ENCODE measurements around the gene ADAMTS9.

The ADAMTS9 gene

GRCh38 chr3:64687781-64688604 is at the start of gene ADAMTS9:
ADAMTS9 (minus strand) TSS chr3:64688000; CDS start chr3:64687657, 343 bp downstream.
- peak; percentile 23 for DNase-seq (ENCODE audit: low read depth)

- no peak for DNase-seq (ENCODE audit: low read depth)
Observed at GRCh38 chr3:64732576-64732975, 44.8 kb upstream of the ADAMTS9 start.

GRCh38 chr3:64730681-64731080 is 42.9 kb upstream of the ADAMTS9 start:
- DNase-seq (ENCODE audit: low read depth) = no peak

- no peak for DNase-seq (ENCODE audit: low read depth)
Observed at GRCh38 chr3:64728994-64729393, 41.2 kb upstream of the ADAMTS9 start.

GRCh38 chr3:64728428-64728827 is 40.6 kb upstream of the ADAMTS9 start:
- no peak for DNase-seq (ENCODE audit: low read depth)

GRCh38 chr3:64726414-64727090 is 38.8 kb upstream of the ADAMTS9 start:
- no peak for DNase-seq (ENCODE audit: low read depth)

- DNase-seq (ENCODE audit: low read depth) = no peak
Observed at GRCh38 chr3:64718976-64719375, 31.2 kb upstream of the ADAMTS9 start.

- DNase-seq (ENCODE audit: low read depth) = no peak
Observed at GRCh38 chr3:64717872-64718613, 30.2 kb upstream of the ADAMTS9 start.

GRCh38 chr3:64717411-64717810 is 29.6 kb upstream of the ADAMTS9 start:
- no peak for DNase-seq (ENCODE audit: low read depth)

GRCh38 chr3:64716110-64716710 is 28.4 kb upstream of the ADAMTS9 start:
- DNase-seq (ENCODE audit: low read depth) = no peak

- DNase-seq (ENCODE audit: low read depth) = no peak
Observed at GRCh38 chr3:64715211-64715982, 27.6 kb upstream of the ADAMTS9 start.

- DNase-seq (ENCODE audit: low read depth) = no peak
Observed at GRCh38 chr3:64708456-64708855, 20.7 kb upstream of the ADAMTS9 start.

- DNase-seq (ENCODE audit: low read depth) = no peak
Observed at GRCh38 chr3:64705946-64706345, 18.1 kb upstream of the ADAMTS9 start.

- DNase-seq (ENCODE audit: low read depth) = no peak
Observed at GRCh38 chr3:64696896-64697295, 9.1 kb upstream of the ADAMTS9 start.

GRCh38 chr3:64694114-64694513 is 6.3 kb upstream of the ADAMTS9 start:
- no peak for DNase-seq (ENCODE audit: low read depth)

GRCh38 chr3:64693031-64693430 is 5.2 kb upstream of the ADAMTS9 start:
- no peak for DNase-seq (ENCODE audit: low read depth)

- DNase-seq (ENCODE audit: low read depth) = peak; percentile 10
Observed at GRCh38 chr3:64691051-64691450, 3.3 kb upstream of the ADAMTS9 start.

- no peak for DNase-seq (ENCODE audit: low read depth)
Observed at GRCh38 chr3:64687086-64687780, 567 bp downstream of the ADAMTS9 start.

- peak; percentile 11 for DNase-seq (ENCODE audit: low read depth)
Observed at GRCh38 chr3:64686446-64686908, 1.3 kb downstream of the ADAMTS9 start.

- DNase-seq (ENCODE audit: low read depth) = peak; percentile 29
Observed at GRCh38 chr3:64685800-64686445, 1.9 kb downstream of the ADAMTS9 start.
